ENCODE results near the gene KY. TPM values are rescaled to one million over a fixed set of nuclear protein-coding genes. Genes with fewer than 3 reads are reported as not detected.

The KY gene
- total RNA-seq, 1 experiment from 2014 or later = 1.1 TPM

DNA sequence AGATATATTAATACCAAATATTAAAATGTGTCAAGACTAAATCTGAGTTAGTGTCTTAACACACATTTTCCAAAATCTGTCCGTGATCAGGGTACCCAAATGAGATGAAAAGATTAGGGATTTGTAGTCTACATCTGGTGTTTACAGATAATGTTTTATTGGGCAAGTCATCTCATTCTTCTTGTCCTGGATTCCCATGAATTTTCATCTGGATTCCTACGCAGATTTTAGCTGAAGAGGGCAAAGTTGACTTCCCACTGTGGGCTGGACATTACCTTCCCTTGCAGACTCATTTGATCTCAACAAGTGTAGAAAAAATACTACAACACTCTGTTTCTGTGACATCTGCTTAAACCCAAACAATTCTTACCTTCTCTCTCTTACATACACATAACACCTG, 85.8 kb downstream of the KY start:
- Histone ChIP-seq H3K27me3 (no peaks in the 10 kb centered on the region), H3K4me3 (no peak overlapping the region), H3K36me3 (peaks cover 5% of the 10 kb centered on the region), H3K9me3 (peaks cover 1% of the 10 kb centered on the region; the same call in 1 of the 2 replicates)
- no peak for DNase-seq

DNA sequence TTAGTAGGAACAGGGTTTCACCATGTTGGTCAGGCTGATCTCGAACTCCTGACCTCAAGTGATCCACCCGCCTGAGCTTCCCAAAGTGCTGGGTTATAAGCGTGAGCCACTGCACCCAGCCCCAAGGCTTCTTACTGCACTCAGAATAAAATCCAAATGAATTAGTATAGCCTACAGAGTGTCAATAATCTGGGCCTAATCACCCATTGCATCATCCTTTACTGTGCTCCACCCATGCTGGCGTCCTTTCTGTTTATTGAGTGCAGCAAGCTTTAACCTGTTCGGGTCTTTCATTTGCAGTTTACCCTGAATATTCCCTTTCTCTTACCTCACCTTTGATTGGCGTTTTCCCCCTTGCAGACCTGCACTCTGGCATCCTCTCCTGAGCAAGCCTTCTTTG, 87.2 kb downstream of the KY start:
- no peak overlapping the region for H3K4me3 ChIP-seq
- H3K9me3 ChIP-seq = no peaks in the 10 kb centered on the region
- H3K27me3 ChIP-seq = no peaks in the 10 kb centered on the region
- no peak for DNase-seq
- H3K36me3 ChIP-seq = peaks cover 5% of the 10 kb centered on the region

DNA sequence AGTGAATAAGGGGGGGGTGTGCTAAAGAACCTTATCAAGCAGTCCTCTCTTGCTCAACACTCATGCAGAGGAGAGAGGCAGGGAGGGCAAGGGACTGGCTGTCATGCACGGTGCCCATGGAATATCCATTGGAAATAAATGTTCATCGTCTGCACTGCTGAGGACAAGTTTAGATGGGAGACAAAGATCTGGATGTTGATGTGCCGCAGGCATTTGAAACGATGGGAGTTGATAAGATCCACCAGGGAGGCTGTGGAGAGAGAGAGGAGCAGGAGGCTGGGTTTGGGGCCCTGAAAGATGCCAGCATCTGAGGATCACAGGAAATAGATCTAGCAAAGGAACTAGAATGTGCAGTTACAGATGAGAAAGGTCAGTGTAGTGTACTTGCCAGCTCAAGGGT, 88.8 kb downstream of the KY start:
- H3K27me3 ChIP-seq = no peaks in the 10 kb centered on the region
- no peaks in the 10 kb centered on the region for H3K9me3 ChIP-seq
- DNase-seq = no peak
- no peak overlapping the region for H3K4me3 ChIP-seq
- H3K36me3 ChIP-seq = peaks cover 5% of the 10 kb centered on the region

DNA sequence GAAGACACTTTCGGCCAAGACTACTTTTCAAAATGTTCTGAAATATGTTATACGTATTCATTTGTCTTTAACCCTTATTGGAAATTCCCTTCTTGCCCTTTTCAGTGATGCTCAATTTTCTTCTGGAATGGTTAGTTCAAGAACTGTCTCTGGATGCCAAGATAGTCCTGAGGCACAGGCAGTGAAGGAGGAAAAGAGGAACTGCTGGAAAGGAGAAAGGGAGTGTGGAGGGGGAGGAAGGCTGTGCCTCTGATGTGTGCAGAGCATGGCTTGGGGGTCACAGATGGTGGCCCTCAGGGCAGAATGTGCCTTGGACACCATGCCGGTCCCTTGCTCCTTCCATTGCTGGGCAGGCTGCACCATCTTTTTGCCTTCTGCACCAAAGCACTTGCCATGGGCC, 91.2 kb downstream of the KY start:
- Histone ChIP-seq H3K27me3 (no peaks in the 10 kb centered on the region), H3K9me3 (no peaks in the 10 kb centered on the region), H3K4me3 (no peak overlapping the region), H3K36me3 (peaks cover 5% of the 10 kb centered on the region)
- DNase-seq = no peak

Other genes starting within 250 kb of the KY start
- 121 and 169 TPM in 2 replicates for gene ANAPC13, start 165.0 kb downstream of the KY start, total RNA-seq (2014; rRNA removed; shearing (Covaris generic); ENCODE audit: low replicate concordance)
- 15.3 and 30.3 TPM in 2 replicates for gene CEP63, start 165.0 kb downstream of the KY start, total RNA-seq (2014; rRNA removed; shearing (Covaris generic); ENCODE audit: low replicate concordance)
- 0.10 TPM in 1 of 2 replicates, not detected in the other for gene EPHB1, start 144.2 kb upstream of the KY start, total RNA-seq (2014; rRNA removed; shearing (Covaris generic); ENCODE audit: low replicate concordance)